GM23338 (cell line): ENCODE data around the gene KLF7. TPM values are rescaled to one million over a fixed set of nuclear protein-coding genes. Genes with fewer than 3 reads are reported as not detected.

Source experiments
- ATAC-seq: fragments of 200-7000 bp; cut with Tn5 transposase; 3 replicates; pipeline ENCODE4 v1.9.1; 2020
- DNase-seq: peaks from one replicate; pipeline ENCODE4 v3.0.0-alpha.2; 2015; ENCODE audit warnings: low spot score
- H2AFZ ChIP-seq: fragments of 200-600 bp; sonication (generic); 2 replicates; pipeline ENCODE4 v1.8.0; 2016; ENCODE audit warnings: antibody characterized with exemption, mild to moderate bottlenecking, moderate library complexity
- H3F3A ChIP-seq: fragments of 200-600 bp; sonication (generic); replicated peaks from 2 replicates; pipeline ENCODE4 v1.8.0; 2017; ENCODE audit warnings: antibody characterized with exemption, mixed run types, low read depth
- H3K27ac ChIP-seq: fragments of 200-600 bp; sonication (generic); 2 replicates; pipeline ENCODE4 v1.6.1; 2016; ENCODE audit warnings: low read depth
- H3K27me3 ChIP-seq: fragments of 200-600 bp; sonication (generic); 2 replicates; pipeline ENCODE4 v1.8.0; 2016; ENCODE audit warnings: mild to moderate bottlenecking, mixed run types, moderate library complexity; ENCODE audit not compliant: insufficient read depth
- H3K36me3 ChIP-seq: fragments of 200-600 bp; sonication (generic); 2 replicates; pipeline ENCODE4 v1.8.0; 2016; ENCODE audit warnings: mild to moderate bottlenecking; ENCODE audit not compliant: insufficient read depth
- H3K4me1 ChIP-seq: fragments of 200-600 bp; sonication (generic); 2 replicates; pipeline ENCODE4 v1.8.0; 2016; ENCODE audit warnings: mild to moderate bottlenecking, moderate library complexity; ENCODE audit not compliant: insufficient read depth
- H3K4me2 ChIP-seq: fragments of 200-600 bp; sonication (generic); 2 replicates; pipeline ENCODE4 v1.7.1; 2017; ENCODE audit warnings: mixed run types
- H3K4me3 ChIP-seq: fragments of 200-600 bp; sonication (generic); 2 replicates; pipeline ENCODE4 v1.6.1; 2016; ENCODE audit warnings: mixed run types
- H3K79me2 ChIP-seq: fragments of 200-600 bp; sonication (generic); replicated peaks from 2 replicates; pipeline ENCODE4 v1.8.0; 2017; ENCODE audit warnings: mild to moderate bottlenecking; ENCODE audit not compliant: insufficient read depth
- H3K9me2 ChIP-seq: fragments of 200-600 bp; sonication (generic); 2 replicates; pipeline ENCODE4 v1.8.0; 2017; ENCODE audit not compliant: insufficient read depth
- H4K20me1 ChIP-seq: fragments of 200-600 bp; sonication (generic); replicated peaks from 2 replicates; pipeline ENCODE4 v1.8.0; 2017; ENCODE audit warnings: mild to moderate bottlenecking; ENCODE audit not compliant: insufficient read depth
- H3K27ac Mint-ChIP-seq: 2 replicates; pipeline ENCODE4 v1.8.0; 2020; ENCODE audit warnings: inconsistent platforms, mild to moderate bottlenecking, moderate library complexity, mixed read lengths
- H3K27me3 Mint-ChIP-seq: 3 replicates; pipeline ENCODE4 v1.8.0; 2022; ENCODE audit warnings: low read depth, mild to moderate bottlenecking, moderate library complexity, mixed read lengths, inconsistent platforms; ENCODE audit not compliant: insufficient read depth, poor library complexity
- H3K36me3 Mint-ChIP-seq: 3 replicates; pipeline ENCODE4 v1.8.0; 2021; ENCODE audit warnings: low read depth, mild to moderate bottlenecking, inconsistent platforms, moderate library complexity, mixed read lengths
- H3K4me1 Mint-ChIP-seq: 3 replicates; pipeline ENCODE4 v1.8.0; 2020; ENCODE audit warnings: mild to moderate bottlenecking, inconsistent platforms, mixed read lengths
- H3K4me3 Mint-ChIP-seq: 3 replicates; pipeline ENCODE4 v1.8.0; 2021; ENCODE audit warnings: moderate library complexity, mild to moderate bottlenecking, inconsistent platforms, mixed read lengths
- H3K9me3 Mint-ChIP-seq: 3 replicates; pipeline ENCODE4 v1.8.0; 2020; ENCODE audit warnings: moderate library complexity, mild to moderate bottlenecking, inconsistent platforms, mixed read lengths
- CREB1 ChIP-seq: fragments of 250-450 bp; sonication (Bioruptor Pico); IDR thresholded peaks from 2 replicates; pipeline ENCODE4 v1.5.0; 2020; ENCODE audit warnings: low read depth, mild to moderate bottlenecking, moderate library complexity
- ZNF114 ChIP-seq: fragments of 250-450 bp; sonication (Bioruptor Pico); IDR thresholded peaks from 2 replicates; pipeline ENCODE4 v1.5.0; 2020; ENCODE audit warnings: mild to moderate bottlenecking, moderate library complexity
- ZNF331 ChIP-seq: fragments of 250-450 bp; sonication (Bioruptor Pico); IDR thresholded peaks from 2 replicates; pipeline ENCODE4 v1.5.0; 2020; ENCODE audit warnings: low read depth, mild to moderate bottlenecking, moderate library complexity
- polyA plus RNA-seq: library from polyadenylated mRNA; unstranded; fragments of >200 nt; fragmentation: Nextera tagmentation; extraction: Ambion mirVana; gene quantifications from 2 replicates; pipeline ENCODE4 v1.2.1, GENCODE V29; 2016
- total RNA-seq: library from RNA; depleted of rRNA; stranded (reverse); fragments of >200 nt; shearing (Covaris generic); gene quantifications from 2 replicates; pipeline ENCODE4 v1.2.3, GENCODE V29; 2014
- TF ChIP-seq, protein P1 (sequence below), 2 experiments: fragments of 200-600 bp in 1 of 2; sonication (generic) in 1 of 2; conservative IDR thresholded peaks; 2 replicates each; pipeline versions ENCODE4 v1.5.1 to v1.6.1; 2016 to 2017; ENCODE audit warnings: antibody characterized with exemption in 2 of 2, low read depth in 2 of 2, mild to moderate bottlenecking in 2 of 2, moderate library complexity in 1 of 2
- TF ChIP-seq, protein P2 (sequence below): fragments of 250-450 bp; sonication (Bioruptor Pico); IDR thresholded peaks from 2 replicates; pipeline ENCODE4 v1.5.0; 2020; ENCODE audit warnings: mild to moderate bottlenecking, moderate library complexity

The KLF7 gene
- total and polyA plus RNA-seq, 2 experiments from 2014 or later, result 5.7 to 15.4 TPM

DNA sequence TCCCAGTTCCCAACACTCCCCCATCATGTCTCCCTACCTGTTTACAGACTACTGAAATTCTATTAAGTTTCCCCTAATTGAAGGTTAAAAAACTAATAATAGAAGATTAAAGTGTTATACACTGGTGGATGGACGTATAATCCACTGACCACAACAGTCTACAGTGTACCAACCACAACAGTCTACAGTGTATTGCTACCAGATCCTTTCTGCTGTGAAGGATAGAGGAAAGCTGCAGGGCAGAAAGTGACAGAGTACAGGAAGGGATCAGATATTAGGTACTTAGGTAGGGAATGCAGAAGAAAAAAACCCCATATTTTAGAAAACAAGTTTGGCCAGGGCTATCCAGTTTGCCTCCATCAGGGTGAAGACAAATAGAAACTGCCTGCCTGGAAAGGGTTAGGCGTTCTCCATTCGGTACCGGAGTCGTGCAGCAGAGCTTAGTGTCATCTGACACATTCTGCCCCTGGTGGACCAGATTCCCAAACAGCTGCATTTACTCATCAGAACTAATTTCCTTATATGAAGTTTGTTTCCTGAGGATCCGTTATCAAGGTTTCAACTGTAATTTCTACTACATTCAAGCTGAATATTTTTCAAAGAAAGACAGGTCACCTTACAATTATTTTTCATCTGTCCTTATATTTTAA, 49.9 kb downstream of the KLF7 start:
- Histone ChIP-seq H3K9me2 (no peaks in the 10 kb centered on the region), H2AFZ (no peak overlapping the region), H3K4me1 (0 out of 2 replicates have a peak, but pooled peaks cover 3% of the 10 kb centered on the region), H3K4me3 (no peak overlapping the region), H3K36me3 (no peaks in the 10 kb centered on the region), H3K79me2 (peaks cover 58% of the 10 kb centered on the region), H3K27me3 (no peaks in the 10 kb centered on the region), H3K27ac (no peak overlapping the region), H3F3A (no peaks in the 10 kb centered on the region), H3K4me2 (no peak overlapping the region), H4K20me1 (no peaks in the 10 kb centered on the region)
- TF ChIP-seq ZNF114 (CRISPR knock-in tag), result no peak
- TF ChIP-seq, protein P1, sequence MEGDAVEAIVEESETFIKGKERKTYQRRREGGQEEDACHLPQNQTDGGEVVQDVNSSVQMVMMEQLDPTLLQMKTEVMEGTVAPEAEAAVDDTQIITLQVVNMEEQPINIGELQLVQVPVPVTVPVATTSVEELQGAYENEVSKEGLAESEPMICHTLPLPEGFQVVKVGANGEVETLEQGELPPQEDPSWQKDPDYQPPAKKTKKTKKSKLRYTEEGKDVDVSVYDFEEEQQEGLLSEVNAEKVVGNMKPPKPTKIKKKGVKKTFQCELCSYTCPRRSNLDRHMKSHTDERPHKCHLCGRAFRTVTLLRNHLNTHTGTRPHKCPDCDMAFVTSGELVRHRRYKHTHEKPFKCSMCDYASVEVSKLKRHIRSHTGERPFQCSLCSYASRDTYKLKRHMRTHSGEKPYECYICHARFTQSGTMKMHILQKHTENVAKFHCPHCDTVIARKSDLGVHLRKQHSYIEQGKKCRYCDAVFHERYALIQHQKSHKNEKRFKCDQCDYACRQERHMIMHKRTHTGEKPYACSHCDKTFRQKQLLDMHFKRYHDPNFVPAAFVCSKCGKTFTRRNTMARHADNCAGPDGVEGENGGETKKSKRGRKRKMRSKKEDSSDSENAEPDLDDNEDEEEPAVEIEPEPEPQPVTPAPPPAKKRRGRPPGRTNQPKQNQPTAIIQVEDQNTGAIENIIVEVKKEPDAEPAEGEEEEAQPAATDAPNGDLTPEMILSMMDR (conservative IDR thresholded peaks at IDR 0.05; ENCODE audit: low read depth in 2 of 2), result 0 out of 4 replicates have a peak, but pooled peaks of 1 of the 2 experiments have one; percentile 10
- TF ChIP-seq ZNF331 (CRISPR knock-in tag), result no peak
- peaks cover 3% of the 10 kb centered on the region for H3K27me3 Mint-ChIP-seq
- peak; percentile 77 for ATAC-seq
- H3K4me1 Mint-ChIP-seq, result peaks cover 12% of the 10 kb centered on the region
- peak; percentile 51 for DNase-seq
- no peaks in the 10 kb centered on the region for H3K36me3 Mint-ChIP-seq
- H3K27ac Mint-ChIP-seq, result no peak overlapping the region
- H3K9me3 Mint-ChIP-seq, result no peaks in the 10 kb centered on the region
- no peak overlapping the region for H3K4me3 Mint-ChIP-seq

DNA sequence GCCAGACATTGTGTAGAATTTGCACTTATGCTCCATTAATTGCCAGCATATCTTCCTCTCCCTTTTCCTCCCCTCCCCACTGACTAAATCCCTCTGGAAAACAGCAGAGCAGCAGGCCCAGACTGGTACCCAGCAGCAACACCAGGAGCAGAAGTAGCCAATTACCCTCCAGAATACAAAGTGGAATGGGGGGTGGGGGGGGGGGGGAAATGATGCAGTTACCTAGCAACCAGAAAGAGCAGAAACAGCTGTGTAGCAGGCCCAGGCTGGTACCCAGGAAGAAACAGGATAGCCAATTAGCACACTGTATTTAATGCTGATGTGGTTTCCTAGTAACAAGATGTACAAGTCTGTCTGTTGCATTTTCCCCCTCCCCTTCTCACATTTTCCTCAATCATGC, 52.3 kb downstream of the KLF7 start:
- no peak overlapping the region for H3K27ac Mint-ChIP-seq
- no peak overlapping the region for H3K4me2 ChIP-seq
- peaks cover 12% of the 10 kb centered on the region for H3K4me1 Mint-ChIP-seq
- H3K4me1 ChIP-seq, result no peaks in the 10 kb centered on the region
- H3K4me3 Mint-ChIP-seq, result no peak overlapping the region
- no peak overlapping the region for H3K4me3 ChIP-seq
- no peaks in the 10 kb centered on the region for H3K9me3 Mint-ChIP-seq
- no peaks in the 10 kb centered on the region for H3F3A ChIP-seq
- H3K27me3 Mint-ChIP-seq, result no peaks in the 10 kb centered on the region
- H3K79me2 ChIP-seq, result peaks cover 33% of the 10 kb centered on the region
- H3K36me3 ChIP-seq, result no peaks in the 10 kb centered on the region
- H3K36me3 Mint-ChIP-seq, result no peaks in the 10 kb centered on the region; the same call in 2 of the 3 replicates
- no peak for ATAC-seq
- no peaks in the 10 kb centered on the region for H4K20me1 ChIP-seq
- no peak overlapping the region for H2AFZ ChIP-seq
- DNase-seq, result no peak
- H3K27ac ChIP-seq, result no peak overlapping the region
- TF ChIP-seq, protein P2, sequence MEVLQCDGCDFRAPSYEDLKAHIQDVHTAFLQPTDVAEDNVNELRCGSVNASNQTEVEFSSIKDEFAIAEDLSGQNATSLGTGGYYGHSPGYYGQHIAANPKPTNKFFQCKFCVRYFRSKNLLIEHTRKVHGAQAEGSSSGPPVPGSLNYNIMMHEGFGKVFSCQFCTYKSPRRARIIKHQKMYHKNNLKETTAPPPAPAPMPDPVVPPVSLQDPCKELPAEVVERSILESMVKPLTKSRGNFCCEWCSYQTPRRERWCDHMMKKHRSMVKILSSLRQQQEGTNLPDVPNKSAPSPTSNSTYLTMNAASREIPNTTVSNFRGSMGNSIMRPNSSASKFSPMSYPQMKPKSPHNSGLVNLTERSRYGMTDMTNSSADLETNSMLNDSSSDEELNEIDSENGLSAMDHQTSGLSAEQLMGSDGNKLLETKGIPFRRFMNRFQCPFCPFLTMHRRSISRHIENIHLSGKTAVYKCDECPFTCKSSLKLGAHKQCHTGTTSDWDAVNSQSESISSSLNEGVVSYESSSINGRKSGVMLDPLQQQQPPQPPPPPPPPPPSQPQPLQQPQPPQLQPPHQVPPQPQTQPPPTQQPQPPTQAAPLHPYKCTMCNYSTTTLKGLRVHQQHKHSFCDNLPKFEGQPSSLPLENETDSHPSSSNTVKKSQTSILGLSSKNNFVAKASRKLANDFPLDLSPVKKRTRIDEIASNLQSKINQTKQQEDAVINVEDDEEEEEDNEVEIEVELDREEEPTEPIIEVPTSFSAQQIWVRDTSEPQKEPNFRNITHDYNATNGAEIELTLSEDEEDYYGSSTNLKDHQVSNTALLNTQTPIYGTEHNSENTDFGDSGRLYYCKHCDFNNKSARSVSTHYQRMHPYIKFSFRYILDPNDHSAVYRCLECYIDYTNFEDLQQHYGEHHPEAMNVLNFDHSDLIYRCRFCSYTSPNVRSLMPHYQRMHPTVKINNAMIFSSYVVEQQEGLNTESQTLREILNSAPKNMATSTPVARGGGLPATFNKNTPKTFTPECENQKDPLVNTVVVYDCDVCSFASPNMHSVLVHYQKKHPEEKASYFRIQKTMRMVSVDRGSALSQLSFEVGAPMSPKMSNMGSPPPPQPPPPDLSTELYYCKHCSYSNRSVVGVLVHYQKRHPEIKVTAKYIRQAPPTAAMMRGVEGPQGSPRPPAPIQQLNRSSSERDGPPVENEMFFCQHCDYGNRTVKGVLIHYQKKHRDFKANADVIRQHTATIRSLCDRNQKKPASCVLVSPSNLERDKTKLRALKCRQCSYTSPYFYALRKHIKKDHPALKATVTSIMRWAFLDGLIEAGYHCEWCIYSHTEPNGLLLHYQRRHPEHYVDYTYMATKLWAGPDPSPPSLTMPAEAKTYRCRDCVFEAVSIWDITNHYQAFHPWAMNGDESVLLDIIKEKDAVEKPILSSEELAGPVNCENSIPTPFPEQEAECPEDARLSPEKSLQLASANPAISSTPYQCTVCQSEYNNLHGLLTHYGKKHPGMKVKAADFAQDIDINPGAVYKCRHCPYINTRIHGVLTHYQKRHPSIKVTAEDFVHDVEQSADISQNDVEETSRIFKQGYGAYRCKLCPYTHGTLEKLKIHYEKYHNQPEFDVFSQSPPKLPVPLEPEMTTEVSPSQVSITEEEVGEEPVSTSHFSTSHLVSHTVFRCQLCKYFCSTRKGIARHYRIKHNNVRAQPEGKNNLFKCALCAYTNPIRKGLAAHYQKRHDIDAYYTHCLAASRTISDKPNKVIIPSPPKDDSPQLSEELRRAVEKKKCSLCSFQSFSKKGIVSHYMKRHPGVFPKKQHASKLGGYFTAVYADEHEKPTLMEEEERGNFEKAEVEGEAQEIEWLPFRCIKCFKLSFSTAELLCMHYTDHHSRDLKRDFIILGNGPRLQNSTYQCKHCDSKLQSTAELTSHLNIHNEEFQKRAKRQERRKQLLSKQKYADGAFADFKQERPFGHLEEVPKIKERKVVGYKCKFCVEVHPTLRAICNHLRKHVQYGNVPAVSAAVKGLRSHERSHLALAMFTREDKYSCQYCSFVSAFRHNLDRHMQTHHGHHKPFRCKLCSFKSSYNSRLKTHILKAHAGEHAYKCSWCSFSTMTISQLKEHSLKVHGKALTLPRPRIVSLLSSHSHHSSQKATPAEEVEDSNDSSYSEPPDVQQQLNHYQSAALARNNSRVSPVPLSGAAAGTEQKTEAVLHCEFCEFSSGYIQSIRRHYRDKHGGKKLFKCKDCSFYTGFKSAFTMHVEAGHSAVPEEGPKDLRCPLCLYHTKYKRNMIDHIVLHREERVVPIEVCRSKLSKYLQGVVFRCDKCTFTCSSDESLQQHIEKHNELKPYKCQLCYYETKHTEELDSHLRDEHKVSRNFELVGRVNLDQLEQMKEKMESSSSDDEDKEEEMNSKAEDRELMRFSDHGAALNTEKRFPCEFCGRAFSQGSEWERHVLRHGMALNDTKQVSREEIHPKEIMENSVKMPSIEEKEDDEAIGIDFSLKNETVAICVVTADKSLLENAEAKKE, result no peak
- TF ChIP-seq CREB1 (CRISPR knock-in tag), result no peak
- TF ChIP-seq, protein P1 (conservative IDR thresholded peaks at IDR 0.05; ENCODE audit: low read depth in 2 of 2), result no peak
- no peaks in the 10 kb centered on the region for H3K9me2 ChIP-seq
- no peaks in the 10 kb centered on the region for H3K27me3 ChIP-seq
